Measurements from ENCODE around the gene ERGIC3.

ERGIC3 gene

DNA sequence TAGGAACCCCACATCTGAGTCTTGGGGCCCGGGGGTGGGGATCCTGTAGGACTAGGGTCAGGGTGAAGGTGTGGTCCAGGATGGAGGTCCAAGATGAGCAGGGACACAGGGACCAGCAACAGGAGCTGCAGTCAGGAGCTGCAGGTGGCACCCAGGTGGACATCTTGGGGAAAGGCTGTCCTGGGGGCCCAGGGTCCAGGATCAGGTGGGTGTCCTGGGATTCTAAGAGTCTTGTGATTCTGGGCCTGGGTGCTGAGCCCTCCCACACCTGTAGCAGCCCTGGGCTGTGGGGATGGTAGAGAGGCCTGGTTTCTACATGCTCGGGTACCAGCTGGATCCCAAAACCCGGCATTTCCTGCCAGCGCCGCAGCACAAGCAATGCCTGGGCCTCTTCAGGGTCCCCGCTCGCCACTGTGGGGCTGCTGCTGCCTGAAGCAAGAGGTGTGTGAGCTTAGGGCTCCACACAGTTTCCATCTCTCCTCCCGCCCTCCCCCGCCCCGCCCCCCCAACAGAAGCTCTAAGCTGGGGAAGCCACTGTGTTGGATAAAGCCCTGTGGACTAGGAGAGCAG lies 20.7 kb downstream of the ERGIC3 start:
- no peak for DNase-seq

DNA sequence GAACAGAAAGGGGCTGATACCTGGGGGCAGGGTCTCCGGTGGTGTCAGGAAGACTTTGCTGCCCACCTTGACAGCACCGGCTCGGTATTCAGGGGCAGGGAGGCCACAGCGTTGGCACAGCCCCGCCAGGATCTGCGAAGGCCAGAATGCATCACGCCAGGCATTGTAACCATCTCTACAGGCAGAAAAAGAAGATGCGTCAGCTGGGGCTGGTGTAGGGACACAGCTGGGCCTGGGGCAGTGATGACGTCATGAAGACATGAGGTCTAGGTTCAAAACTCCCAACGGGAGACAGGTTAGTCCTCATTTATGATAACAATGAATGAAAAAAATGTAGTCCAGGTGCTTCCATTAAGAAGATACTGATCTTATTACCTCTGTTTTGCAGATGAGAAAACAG lies 22.0 kb downstream of the ERGIC3 start:
- no peak for DNase-seq

DNA sequence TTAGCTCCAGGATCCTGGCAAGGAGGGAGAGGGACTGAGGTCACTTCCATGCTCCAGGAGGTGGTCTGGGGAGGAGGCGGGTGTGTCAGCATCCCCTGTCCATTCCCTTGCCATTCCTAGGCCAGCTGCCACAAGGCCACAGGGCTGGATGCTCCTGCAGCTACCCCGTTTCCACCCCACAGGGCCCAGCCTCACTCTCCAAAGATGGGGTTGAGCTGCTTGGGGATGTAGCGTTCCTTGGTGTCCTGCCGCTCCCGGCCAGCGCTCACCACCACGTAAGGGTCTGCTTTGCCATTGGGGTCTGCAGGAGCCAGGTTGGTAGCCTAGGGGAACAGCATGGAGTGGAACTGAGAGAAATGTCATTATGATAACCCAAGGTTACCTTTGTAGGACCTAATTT lies 23.0 kb downstream of the ERGIC3 start:
- no peak for DNase-seq

DNA sequence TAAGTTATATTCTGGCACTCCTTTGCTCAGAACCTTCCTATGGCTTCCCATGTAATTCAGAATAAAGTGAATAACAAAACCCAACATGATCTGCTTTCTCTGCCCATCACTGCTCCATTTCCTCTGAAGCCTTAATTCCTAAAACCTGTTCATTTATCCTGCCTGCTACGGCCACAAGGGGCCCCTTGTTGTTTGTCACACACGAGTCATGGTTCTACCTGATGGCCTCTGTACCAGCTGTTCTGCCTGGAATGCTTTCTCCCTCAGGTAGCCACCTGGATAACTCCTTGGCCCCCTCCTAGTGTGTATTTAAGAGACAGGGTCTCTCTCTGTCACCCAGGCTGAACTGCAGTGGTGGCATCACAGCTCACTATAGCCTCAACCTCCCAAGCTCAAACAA lies 26.8 kb downstream of the ERGIC3 start:
- no peak for DNase-seq

DNA sequence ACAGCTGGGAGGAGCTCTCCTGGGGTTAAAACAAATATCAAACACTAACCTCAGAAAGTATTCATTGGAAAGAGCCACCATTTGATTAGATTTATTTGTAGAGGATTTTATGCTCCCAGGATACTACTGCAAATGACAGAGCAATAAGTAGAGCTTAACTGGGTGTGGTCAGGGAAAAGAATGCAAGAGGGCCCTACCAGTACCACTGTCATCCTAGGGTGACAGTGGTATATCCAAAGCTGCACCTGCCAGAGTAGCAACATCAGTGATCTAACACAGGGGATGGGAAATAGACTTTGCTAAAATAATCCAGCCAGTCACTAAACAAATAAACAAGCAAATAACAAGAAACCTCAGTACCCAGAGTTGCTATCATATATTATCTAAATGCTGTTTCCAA lies 29.7 kb downstream of the ERGIC3 start:
- DNase-seq, result no peak

DNA sequence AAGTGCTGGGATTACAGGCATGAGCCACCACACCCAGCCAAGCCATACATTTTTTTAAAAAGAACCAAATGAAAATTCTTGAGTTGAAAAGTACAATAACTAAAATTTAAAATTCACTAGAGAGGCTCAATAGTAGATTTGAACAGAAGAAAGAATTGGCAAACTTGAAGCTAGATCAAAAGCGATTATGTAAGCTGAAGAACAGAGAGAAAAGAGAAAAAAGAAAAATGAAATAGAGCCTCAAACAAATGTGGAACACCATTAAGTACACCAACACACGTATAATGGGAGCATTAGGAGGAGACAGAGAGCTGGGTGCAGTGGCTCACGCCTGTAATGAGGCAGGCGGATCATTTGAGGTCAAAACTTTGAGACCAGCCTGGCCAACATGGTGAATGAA lies 31.0 kb downstream of the ERGIC3 start:
- no peak for DNase-seq

DNA sequence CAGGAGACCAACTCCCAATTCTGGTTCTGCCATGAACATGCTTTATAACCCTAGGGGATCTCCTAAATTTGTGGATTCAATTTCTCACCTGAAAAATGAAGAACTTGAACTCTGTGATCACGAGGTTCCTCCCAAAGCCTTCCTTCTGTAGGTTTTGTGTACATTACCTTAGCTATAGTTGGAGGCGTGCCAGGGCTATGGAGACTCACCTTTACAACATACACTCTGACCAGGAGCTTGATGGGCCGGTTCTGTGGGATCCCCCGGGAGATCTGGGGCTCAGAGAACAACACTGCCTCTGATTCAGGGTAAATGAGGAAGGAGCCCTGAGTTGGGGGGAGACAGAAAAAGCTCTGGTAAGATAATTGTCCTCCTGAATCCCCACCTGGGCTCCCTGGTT lies 34.1 kb downstream of the ERGIC3 start:
- no peak for DNase-seq

DNA sequence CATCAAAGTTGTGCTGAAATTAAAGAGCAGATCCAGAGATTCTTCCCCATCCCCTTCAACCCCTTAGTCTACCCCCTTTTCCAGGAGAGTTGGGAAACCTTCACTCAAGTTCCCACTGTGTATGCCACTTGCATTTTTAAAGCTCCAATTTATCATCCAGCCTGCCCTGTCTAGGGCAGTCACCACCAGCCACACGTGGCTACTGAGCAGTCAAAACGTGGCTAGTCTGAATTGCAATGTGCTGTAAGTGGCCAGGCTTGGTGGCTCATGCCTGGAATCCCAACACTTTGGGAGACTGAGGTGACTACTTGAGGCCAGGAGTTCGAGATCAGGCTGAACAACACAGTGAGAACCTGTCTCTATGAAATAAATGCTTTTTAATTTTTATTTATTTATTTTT lies 34.9 kb downstream of the ERGIC3 start:
- no peak for DNase-seq

DNA sequence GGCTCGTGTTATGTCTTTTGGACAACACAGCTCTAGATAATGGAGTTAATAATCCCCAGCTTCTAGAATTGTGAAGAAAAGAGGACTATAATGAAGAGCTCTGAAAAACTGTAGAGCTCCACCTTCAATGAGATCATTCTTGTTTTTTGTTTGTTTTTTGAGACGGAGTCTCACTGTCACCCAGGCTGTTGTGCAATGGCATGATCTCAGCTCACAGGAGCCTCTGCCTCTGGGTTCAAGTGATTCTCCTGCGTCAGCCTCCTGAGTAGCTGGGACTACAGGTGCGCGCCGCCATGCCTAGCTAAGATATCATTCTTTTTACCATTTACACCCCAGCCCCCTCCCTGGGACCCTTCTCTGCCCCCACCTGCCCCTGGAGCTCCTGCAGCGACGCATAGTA lies 36.6 kb downstream of the ERGIC3 start:
- DNase-seq, result no peak

DNA sequence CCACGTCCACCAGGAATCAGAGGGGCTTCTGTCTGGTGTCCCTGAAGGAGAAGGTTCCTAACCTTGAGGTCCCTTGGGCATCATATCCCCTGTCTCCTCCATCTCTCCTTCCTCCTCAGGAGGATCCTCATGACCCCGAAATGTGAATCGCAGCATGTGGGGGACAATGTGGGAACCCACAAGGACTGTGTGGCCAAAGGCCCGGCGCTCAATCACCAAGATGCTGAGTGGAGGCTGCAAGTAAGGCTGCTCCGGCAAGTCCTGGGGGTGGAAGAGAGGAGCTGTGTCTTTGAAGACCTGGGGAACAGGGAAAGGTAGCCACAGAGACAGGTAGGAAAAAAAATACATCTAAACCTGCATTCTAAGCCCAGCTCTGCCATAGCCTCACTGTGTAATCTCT lies 37.3 kb downstream of the ERGIC3 start:
- DNase-seq, result no peak

DNA sequence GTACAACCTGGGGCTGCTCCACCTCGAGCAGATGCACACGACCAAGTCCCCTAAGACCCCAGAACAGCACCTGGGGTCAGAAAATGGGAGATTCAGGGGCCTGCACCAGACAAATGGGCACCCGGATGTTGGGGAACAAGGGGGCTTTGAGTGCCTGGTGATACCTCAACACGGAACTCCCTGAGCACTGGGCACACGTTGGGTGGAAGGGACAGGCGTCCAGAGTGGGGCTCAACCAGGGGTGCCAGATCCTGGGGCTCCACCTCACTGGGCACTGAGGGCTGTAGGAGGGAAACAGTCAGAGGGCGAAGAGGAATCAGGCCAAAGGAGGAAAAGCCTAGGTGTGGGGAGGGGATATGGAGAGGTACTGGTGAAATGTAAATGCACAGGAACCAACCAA lies 40.3 kb downstream of the ERGIC3 start:
- DNase-seq, result no peak

DNA sequence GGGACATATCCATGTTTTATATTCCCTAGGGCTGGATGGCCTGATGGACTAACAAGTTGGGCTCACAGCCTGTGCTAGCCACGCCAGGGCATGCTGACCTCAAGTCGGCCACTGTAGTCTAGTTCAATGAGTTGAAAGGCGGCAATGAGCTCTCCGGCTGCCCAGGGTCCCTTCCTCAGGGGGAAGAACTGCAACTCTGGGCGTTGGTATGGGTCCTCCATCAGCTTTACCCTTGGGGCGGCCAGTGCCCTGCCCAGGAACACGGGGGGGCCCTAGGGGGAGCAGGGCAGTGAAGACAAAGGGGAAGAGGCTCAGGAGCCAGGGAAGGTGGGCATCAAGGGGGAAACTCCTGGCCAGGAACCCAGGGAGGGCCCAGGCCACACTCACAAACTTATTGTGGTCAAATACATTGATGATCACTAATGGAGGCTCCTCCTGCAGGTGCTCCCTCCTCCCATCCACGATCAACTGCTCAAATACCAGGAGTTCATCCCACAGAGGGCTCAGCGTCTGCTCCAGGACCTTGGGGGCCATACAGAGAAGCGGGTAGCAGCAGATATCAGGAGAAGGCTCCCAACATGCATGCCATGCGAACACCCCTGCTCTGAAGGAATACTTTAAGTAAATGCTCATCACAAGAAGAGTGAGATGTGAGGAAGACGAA lies 41.0 kb downstream of the ERGIC3 start:
- DNase-seq, result no peak

DNA sequence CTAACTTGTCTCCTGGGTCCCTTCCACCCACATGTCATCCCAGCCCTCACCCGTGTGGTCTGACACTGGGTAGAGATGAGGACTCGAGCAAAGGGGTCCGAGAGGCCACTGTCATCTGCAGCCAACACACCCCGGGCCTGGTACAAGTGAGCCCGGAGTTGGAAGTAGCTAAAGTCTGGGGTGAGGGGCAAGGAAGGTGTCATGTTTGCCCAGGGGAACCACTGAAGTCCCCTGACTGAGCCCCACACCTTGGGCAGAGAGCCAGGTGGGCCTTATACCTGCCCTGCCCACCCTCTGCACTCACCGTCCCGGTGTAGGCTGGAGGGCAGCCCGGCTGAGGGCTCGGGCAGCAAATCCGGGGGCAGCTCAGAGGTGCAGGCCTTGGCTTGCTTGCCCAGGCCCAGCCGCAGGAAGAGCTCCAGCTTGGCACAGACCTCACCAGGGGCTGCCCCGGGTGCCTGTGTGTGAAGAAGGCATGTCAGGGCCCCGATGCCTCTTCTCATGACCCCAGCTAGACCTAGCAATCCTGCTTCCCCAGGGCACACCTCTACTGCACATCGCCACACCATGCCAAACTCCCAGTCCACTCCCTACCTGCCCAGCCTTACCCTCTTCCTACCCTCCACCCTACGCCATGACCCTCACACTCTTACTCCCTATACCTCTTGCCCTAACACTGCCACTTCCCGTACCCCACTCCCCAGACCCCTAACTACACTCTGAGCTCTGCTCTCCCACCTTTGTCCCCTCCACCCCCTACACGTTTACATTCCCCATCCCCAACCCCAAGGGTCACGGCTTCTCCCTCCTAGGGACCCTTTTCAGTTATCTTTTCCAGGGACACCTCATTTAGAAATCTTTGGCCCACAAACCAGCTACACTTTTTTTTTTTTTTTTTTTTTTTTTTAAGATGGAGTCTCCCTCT lies 42.0 kb downstream of the ERGIC3 start:
- no peak for DNase-seq

DNA sequence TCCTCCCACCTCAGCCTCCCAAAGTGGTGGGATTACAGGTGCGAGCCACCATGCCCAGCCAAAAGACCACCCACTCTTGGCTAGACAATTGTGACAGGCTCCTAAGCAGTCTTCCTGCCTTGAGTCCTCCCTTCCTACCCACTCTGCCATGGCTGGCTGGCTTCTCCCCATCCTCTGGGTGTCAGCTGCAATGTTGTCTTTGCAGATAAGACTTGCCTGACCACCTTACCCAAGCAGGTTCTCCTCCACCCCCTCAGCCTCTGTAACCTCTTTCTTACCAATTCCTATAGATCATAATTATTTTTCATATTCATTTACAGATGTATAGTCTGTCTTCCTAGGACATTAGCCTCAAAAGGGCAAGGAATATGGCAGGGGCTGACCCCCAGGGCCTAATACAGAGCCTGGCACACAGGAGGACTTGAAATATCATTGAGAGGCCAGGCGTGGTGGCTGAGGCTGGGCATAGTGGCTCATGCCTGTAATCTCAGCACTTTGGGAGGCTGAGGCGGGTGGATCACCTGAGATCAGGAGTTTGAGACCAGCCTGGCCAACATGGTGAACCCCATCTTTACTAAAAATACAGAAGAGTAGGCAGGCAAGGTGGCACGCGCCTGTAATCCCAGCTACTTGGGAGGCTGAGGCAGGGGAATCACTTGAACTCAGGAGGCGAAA lies 45.0 kb downstream of the ERGIC3 start:
- DNase-seq, result no peak

DNA sequence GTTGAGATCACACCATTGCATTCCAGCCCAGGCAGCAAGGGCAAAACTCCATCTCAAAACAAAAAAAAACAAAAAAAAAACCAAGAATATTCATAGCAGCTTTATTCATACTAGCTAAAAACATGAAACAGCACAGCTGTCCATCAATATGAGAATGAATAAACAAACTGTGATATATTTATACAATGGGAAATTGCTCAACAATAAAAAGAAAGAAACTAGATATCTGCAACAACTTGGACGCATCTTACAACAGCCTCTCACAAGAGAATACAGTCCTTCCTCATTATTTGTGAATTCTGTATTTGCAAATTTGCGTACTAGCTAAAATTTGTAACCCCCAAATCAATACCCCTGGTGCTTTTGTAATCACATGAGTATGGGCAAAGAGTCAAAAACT lies 45.6 kb downstream of the ERGIC3 start:
- no peak for DNase-seq

DNA sequence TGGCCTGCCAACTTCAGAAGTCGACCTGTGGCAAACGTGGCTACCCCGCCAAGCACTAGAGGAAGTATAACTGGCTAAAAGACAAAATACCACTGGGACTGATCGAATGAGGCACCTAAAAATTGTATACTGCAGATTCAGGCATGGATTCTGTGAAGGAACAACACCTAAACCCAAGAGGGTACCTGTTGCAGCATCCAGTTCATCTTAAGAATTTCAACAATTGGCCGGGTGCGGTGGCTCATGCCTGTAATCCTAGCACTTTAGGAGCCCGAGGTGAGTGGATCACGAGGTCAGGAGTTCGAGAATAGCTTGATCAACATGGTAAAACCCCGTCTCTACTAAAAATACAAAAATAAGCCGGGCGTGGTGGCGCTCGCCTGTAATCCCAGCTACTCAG lies 46.5 kb downstream of the ERGIC3 start:
- no peak for DNase-seq

DNA sequence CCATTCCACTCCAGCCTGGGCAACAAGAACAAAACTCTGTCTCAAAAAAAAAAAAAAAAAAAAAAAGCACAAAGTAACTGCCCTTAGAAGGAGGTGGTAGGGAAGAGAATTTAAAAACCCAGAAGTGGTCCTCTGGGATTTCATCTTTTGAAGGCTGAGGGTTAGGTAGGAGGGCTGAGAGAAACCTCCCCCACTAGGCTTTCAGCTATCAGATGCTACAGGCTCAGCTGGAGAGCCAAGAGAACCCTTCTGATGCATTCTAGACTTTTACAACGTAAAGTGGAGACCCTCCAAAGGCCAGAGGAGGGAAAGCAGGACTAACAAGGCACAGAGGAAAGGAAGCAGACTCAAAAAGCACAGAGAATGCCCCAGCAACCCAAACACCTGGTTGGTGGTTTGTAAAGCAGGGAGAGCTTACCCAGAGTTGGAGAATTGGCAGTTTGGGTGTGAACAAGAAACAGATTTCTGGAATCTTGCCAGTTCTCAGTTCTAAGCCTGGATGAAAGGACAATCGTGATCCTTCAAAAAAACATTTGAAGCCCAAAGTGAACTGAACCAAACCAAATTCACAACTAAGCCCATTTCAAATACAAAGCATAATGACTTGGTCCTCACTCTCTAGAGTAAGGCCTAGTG lies 50.6 kb downstream of the ERGIC3 start:
- no peak for DNase-seq

DNA sequence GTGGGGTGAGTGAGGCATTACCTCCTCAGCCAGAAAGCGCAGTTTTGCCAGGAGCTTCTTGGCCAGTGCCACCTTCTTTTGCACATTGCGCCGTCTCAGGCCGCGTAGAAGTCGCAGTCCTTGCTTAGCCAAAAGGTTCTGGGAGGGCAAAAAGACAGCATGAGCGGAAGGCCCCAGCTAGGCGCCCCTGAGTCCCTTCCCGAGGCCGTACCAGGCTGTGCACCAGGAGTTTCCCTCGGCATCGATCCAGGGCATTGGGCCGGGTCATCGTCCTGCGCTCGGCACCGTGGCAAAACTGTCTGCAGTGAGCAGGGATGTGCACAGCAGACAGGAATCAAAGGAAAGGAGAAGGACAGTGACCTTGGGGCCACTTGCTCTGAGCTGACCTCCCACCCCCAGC lies 53.6 kb downstream of the ERGIC3 start:
- DNase-seq, result no peak

DNA sequence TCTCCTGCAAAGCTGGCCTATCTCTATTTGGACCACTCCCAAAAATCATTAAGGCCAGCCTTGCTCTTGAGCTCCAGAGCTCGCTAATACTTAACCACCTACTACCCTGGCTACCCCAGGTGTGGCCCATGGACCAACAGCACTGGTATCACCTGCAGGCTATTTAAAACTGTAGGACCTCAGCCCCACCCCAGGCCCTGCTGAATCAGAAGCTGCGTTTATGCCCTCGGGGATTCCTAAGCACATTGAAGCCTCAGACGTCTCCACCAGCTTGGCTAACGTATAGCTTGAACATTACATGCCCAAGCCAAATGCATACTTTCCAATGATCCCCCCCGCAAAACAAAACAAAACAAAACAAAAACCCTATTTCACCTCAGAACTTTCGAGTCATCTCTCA lies 54.0 kb downstream of the ERGIC3 start:
- no peak for DNase-seq

DNA sequence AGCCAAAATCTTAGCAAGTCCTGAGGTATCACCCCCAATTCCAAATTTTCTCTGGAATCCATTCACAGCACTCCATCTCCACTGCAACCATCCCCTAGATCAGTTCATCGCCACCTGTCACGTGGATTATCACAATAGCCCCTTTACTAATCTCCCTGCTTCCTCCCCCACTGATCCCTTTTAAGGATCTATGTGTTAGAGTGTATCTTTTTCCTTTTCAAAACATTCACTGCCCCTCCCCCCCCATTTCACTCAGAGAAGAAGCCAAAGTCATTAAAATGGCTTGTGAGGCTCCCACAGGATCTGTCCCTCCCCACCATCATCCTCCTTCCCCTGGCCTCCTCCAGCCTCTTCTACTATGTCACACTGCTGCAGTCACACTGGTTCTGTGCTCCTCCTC lies 55.3 kb downstream of the ERGIC3 start:
- no peak for DNase-seq

DNA sequence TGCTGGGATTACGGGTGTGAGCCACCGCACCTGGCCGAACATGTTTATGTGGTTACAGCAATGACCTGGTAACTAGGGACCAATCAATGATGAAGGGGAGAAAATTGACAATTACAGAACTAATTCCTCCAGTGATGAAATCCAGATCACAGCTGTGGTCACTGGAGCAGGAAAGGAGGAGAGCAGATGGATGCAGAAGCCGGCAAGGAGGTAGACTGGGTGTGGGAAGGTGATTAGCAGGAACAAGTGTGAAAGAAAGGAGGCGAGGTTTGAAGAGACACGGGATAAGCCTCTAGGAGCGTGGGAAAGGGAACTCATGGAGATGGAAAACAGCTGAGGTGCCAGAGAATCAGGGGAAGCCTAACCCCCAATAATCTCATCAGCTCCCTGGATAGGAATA lies 56.6 kb downstream of the ERGIC3 start:
- DNase-seq, result no peak

DNA sequence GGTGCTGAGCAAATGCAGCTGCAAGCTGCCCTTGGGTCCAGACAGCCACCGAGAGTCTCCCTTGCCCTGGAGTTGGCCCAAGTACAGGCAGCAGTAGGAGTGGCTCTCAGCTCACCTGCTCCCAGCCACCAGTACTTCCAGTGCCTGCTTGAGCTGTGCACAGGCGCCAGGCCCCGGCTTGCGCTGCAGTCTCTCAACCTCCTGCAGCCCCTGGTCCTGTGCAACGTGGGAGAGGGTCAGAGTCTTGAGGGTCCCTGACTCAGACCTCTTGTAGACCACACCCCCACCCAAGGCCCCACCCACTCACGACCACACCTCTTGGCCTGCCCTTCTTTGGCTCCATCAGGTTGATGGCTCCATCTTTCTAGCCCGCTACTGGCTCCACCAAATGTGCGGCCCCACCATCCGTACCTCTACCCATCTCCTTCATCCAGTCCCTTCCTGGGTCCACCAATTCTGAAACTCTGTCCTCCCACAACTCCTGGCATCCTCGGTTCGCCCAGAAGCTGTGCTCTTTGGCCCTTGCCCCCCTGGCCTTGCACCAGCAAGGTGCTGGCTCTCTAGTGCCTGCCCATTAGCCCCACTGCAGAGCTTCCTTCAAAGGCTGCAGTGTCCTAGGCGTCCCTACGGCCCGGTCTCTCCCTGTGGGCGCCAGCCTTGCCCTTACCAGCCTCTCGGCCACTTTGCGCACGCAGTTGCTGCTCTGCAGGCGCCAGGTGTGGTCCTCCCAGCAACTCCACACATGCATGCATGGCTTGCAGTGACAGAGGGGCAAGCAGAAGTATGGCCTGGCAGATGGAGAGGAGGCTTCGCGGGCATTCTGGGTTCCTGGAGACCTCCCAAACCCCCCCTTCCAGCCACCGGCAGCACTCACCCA lies 57.3 kb downstream of the ERGIC3 start:
- no peak for DNase-seq
